Breast epithelium (tissue), 3 donors: ENCODE measurements around the gene HDAC6.

Experiments
- POLR2A ChIP-seq: fragments of 450-650 bp; IDR thresholded peaks from one replicate; pipeline ENCODE4 v1.6.1; 2016; ENCODE audit warnings: antibody characterized with exemption, mild to moderate bottlenecking, moderate library complexity
- POLR2AphosphoS5 ChIP-seq, 3 donors: sonication (generic); formaldehyde crosslinking; IDR thresholded peaks; one replicate each; pipeline ENCODE4 v1.6.1; 2017; ENCODE audit warnings: antibody characterized with exemption in 3 of 3
- TF ChIP-seq, protein P1 (sequence below), 3 donors: fragments of 450-650 bp; IDR thresholded peaks; one replicate each; pipeline ENCODE4 v1.5.1; 2016 to 2017; ENCODE audit warnings: antibody characterized with exemption in 3 of 3, mild to moderate bottlenecking in 3 of 3, moderate library complexity in 3 of 3

DNA sequence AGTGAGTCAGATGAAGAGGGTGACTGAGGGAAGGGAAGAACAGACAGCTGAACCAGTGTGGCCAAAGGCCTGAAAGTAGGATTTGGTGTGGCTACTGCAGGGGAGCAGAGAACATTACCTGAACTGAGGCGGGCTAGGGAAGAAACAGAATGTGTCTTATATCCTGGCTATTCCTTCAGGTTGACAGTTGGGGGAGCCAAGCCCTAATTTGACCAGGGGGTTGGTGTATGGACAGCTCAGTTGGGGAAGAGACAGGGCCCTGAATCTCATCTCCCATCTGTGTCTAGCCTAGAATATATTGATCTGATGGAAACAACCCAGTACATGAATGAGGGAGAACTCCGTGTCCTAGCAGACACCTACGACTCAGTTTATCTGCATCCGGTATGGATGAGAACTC, 4.2 kb downstream of the HDAC6 start:
- TF ChIP-seq, protein P1, sequence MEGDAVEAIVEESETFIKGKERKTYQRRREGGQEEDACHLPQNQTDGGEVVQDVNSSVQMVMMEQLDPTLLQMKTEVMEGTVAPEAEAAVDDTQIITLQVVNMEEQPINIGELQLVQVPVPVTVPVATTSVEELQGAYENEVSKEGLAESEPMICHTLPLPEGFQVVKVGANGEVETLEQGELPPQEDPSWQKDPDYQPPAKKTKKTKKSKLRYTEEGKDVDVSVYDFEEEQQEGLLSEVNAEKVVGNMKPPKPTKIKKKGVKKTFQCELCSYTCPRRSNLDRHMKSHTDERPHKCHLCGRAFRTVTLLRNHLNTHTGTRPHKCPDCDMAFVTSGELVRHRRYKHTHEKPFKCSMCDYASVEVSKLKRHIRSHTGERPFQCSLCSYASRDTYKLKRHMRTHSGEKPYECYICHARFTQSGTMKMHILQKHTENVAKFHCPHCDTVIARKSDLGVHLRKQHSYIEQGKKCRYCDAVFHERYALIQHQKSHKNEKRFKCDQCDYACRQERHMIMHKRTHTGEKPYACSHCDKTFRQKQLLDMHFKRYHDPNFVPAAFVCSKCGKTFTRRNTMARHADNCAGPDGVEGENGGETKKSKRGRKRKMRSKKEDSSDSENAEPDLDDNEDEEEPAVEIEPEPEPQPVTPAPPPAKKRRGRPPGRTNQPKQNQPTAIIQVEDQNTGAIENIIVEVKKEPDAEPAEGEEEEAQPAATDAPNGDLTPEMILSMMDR (IDR thresholded peaks at IDR 0.05), result no peak
- no peak for TF ChIP-seq POLR2A
- no peak for TF ChIP-seq POLR2AphosphoS5 (IDR thresholded peaks at IDR 0.05)
